Psoas muscle (tissue), 8 donors: ENCODE results near the gene C4B. TPM values are rescaled to one million over a fixed set of nuclear protein-coding genes. Genes with fewer than 3 reads are reported as not detected.
A peak's percentile ranks its signal among the peaks of the same experiment; 100 is the strongest.

Experiments used
- ATAC-seq, 4 donors: fragments of 200-7000 bp; cut with Tn5 transposase; one replicate each; pipeline ENCODE4 v1.9.1; 2020; ENCODE audit warnings: moderate library complexity in 3 of 4, mild to moderate bottlenecking in 2 of 4
- DNase-seq, 2 donors: peaks; one replicate each; pipeline ENCODE4 v3.0.0-alpha.2; 2020
- H3K27ac ChIP-seq: fragments of 200-600 bp; one replicate; pipeline ENCODE4 v1.8.0; 2022
- H3K27me3 ChIP-seq, 3 donors: fragments of 200-600 bp in 1 of 3; one replicate each; pipeline versions ENCODE4 v1.6.1 to v1.8.0; 2013 to 2022; ENCODE audit warnings: low read length in 2 of 3, mild to moderate bottlenecking in 2 of 3, moderate library complexity in 1 of 3; ENCODE audit not compliant: insufficient read depth in 3 of 3
- H3K36me3 ChIP-seq, 2 donors: fragments of 200-600 bp in 1 of 2; one replicate each; pipeline versions ENCODE4 v1.6.1 to v1.8.0; 2013 to 2022; ENCODE audit warnings: low read depth in 1 of 2, mild to moderate bottlenecking in 1 of 2, moderate library complexity in 1 of 2; ENCODE audit not compliant: insufficient read depth in 1 of 2
- H3K4me1 ChIP-seq: fragments of 200-600 bp; one replicate; pipeline ENCODE4 v1.8.0; 2022
- H3K4me3 ChIP-seq: fragments of 200-600 bp; one replicate; pipeline ENCODE4 v1.8.0; 2022; ENCODE audit warnings: mild to moderate bottlenecking
- H3K9me3 ChIP-seq: fragments of 200-600 bp; one replicate; pipeline ENCODE4 v1.8.0; 2022
- CTCF ChIP-seq: fragments of 200-600 bp; IDR thresholded peaks from one replicate; pipeline ENCODE4 v1.8.0; 2022; ENCODE audit warnings: antibody characterized with exemption
- WGBS, 3 donors: extraction: QIAGEN DNeasy Blood & Tissue Kit; methylation state at CpG; one replicate each; pipeline versions ENCODE4 v1.1.6 to v1.1.7; 2013; 5-methylcytosine and 5-hydroxymethylcytosine counted together
- intact Hi-C, 2 donors: fragments of 100-400 bp; cut with DNase I; formaldehyde crosslinking; loops; one replicate each; pipeline versions ENCODE4 v1.11.0 to v1.14.2; 2022
- polyA plus RNA-seq, 3 donors: library from polyadenylated mRNA; stranded (reverse); fragments of 200-250 nt; gene quantifications; one replicate each; pipeline ENCODE4 v1.2.3, GENCODE V29; 2013
- total RNA-seq, 4 donors: library from RNA; stranded (reverse); fragmentation: NEBNext Ultra II Directional in 2 of 4; extraction: Animal tissue kit (Norgen Biotek cat#: 25700) in 2 of 4; gene quantifications; one replicate each; pipeline versions ENCODE4 v1.2.1 to v1.2.4, GENCODE V29; 2021 to 2023
- donor health status: healthy with polysubstance abuse.
- donor health status: DM: no; HTN: no; CAD: no; lungs with moderate emphysema.
- donor health status: Bipolar disorder and iron deficiency.
- donor health status: healthy.
- donor health status: DM: yes; HTN: yes; CAD: no.
- donor health status: DM: no; HTN: no; CAD: no.
- donor health status: DM: no; HTN: no; CAD: no.
- donor health status: DM: yes; HTN: yes; CAD: no.

The C4B gene
- total and polyA plus RNA-seq, 7 donors, result 2.6 to 12.6 (median 5.6) TPM

GRCh38 chr6:32074996-32075532, 60.5 kb downstream of the C4B start:
- intact Hi-C loops, result no loop called here
- H3K4me1 ChIP-seq, result no peaks in the 10 kb centered on the region

GRCh38 chr6:32075781-32076180, 61.2 kb downstream of the C4B start:
- ATAC-seq (no peak), DNase-seq (peak; percentile 9 to 27)
- Histone ChIP-seq H3K36me3 (no peaks in the 10 kb centered on the region), H3K4me3 (no peak overlapping the region), H3K27ac (no peak overlapping the region), H3K27me3 (no peaks in the 10 kb centered on the region), H3K4me1 (no peaks in the 10 kb centered on the region), H3K9me3 (no peaks in the 10 kb centered on the region)
- intact Hi-C loops, result no loop called here
- TF ChIP-seq CTCF, result no peak
- 43 to 61% (median 50%) methylated on average over 3 of the region's 3 CpGs for WGBS, 3 donors

More at GRCh38 chr6:32074996-32075532, 60.5 kb downstream of the C4B start:
- Histone ChIP-seq H3K4me3 (no peak overlapping the region), H3K27me3 (no peaks in the 10 kb centered on the region), H3K36me3 (no peaks in the 10 kb centered on the region), H3K9me3 (no peaks in the 10 kb centered on the region), H3K27ac (no peak overlapping the region)
- ATAC-seq (no peak), DNase-seq (peak in 1 of 2 donors; percentile 31)
- TF ChIP-seq CTCF, result no peak
- WGBS, 3 donors, result 79 to 81% (median 80%) methylated on average over 8 of the region's 8 CpGs

- 20 to 31% (median 23%) methylated on average over 12 of the region's 12 CpGs for WGBS, 3 donors
- no peaks in the 10 kb centered on the region for H3K36me3 ChIP-seq
These were observed 61.8 kb downstream of the C4B start for GRCh38 chr6:32076321-32076809.

GRCh38 chr6:32079566-32080290, 65.1 kb downstream of the C4B start:
- no peak overlapping the region for H3K27ac ChIP-seq

More at GRCh38 chr6:32076321-32076809, 61.8 kb downstream of the C4B start:
- peaks cover 0 to 2% (median 0%) of the 10 kb centered on the region in 3 donors for H3K27me3 ChIP-seq
- no peak overlapping the region for H3K27ac ChIP-seq
- no peaks in the 10 kb centered on the region for H3K4me1 ChIP-seq
- ATAC-seq (peak; percentile 25 to 66 (median 53)), DNase-seq (peak; percentile 76 to 86)
- no peak overlapping the region for H3K4me3 ChIP-seq
- no peaks in the 10 kb centered on the region for H3K9me3 ChIP-seq
- TF ChIP-seq CTCF, result no peak
- intact Hi-C loops, result no loop called here

More at GRCh38 chr6:32079566-32080290, 65.1 kb downstream of the C4B start:
- TF ChIP-seq CTCF, result no peak
- 80 to 87% (median 81%) methylated on average over 7 of the region's 7 CpGs for WGBS, 3 donors
- Histone ChIP-seq H3K4me3 (no peak overlapping the region), H3K9me3 (no peaks in the 10 kb centered on the region), H3K36me3 (no peaks in the 10 kb centered on the region), H3K27me3 (peaks cover 0 to 6% (median 4%) of the 10 kb centered on the region in 3 donors), H3K4me1 (no peaks in the 10 kb centered on the region)
- no peak for ATAC-seq
- intact Hi-C loops, result no loop called here
- peak in 1 of 2 donors; percentile 29 for DNase-seq
